ENCODE data around the gene RSKR. TPM values are rescaled to one million over a fixed set of nuclear protein-coding genes. Genes with fewer than 3 reads are reported as not detected.

Gene RSKR
- total and polyA plus RNA-seq, 9 of the 15 experiments (the other 6 are each of a cell fraction or from before 2014, with no cell fraction given), result 1.4 to 42.3 (median 16.2) TPM

GRCh38 chr17:28598799-28599310 lies 15.1 kb downstream of the RSKR start, which contains the start of gene SPAG5 (continued):
- TF ChIP-seq ZBTB40 (IDR thresholded peaks at IDR 0.05), result no peak
- TF ChIP-seq ZBTB40 (CRISPR knock-in tag; IDR thresholded peaks at IDR 0.05), result no peak
- peak; percentile 85 for TF ChIP-seq TARDBP (IDR thresholded peaks at IDR 0.05)
- no peak for TF ChIP-seq HDGF (IDR thresholded peaks at IDR 0.05)
- TF ChIP-seq ATF4 (CRISPR knock-in tag; IDR thresholded peaks at IDR 0.05), result no peak
- TF ChIP-seq DPF2 (IDR thresholded peaks at IDR 0.05), result no peak
- no peak for TF ChIP-seq BRD4 (IDR thresholded peaks at IDR 0.05)
- TF ChIP-seq ZHX1 (conservative IDR thresholded peaks at IDR 0.05; ENCODE audit: low read length), result 0 out of 2 replicates have a peak, but pooled peaks have one; percentile 22
- TF ChIP-seq ARID3A (IDR thresholded peaks at IDR 0.05; ENCODE audit: borderline replicate concordance, low read depth, low read length), result no peak
- no peak for TF ChIP-seq CREB3 (tag; conservative IDR thresholded peaks at IDR 0.05; ENCODE audit: low read depth)
- no peak for TF ChIP-seq ADNP (tag; IDR thresholded peaks at IDR 0.05)
- TF ChIP-seq KAT2B (IDR thresholded peaks at IDR 0.05; ENCODE audit: low read depth, low read length), result no peak
- peak; percentile 86 for TF ChIP-seq SIN3B (IDR thresholded peaks at IDR 0.05; ENCODE audit: low read depth)

Data from K562 (cell line).